PC-3 (cell line): ENCODE measurements around the gene RANGAP1. TPM values are rescaled to one million over a fixed set of nuclear protein-coding genes. Genes with fewer than 3 reads are reported as not detected.

ENCODE experiments used
- ATAC-seq: fragments of 200-7000 bp; cut with Tn5 transposase; 2 replicates; pipeline ENCODE4 v1.9.1; 2020; ENCODE audit warnings: mild to moderate bottlenecking, moderate library complexity
- BruUV-seq: library from RNA; stranded (reverse); fragments of 400-500 nt; replicated peaks from 2 replicates; lab custom pipeline; 2021; lab: Mats Ljungman, UMichigan
- CTCF ChIA-PET: fragments of 300-600 bp; sonication (Branson Sonifier 250); formaldehyde crosslinking; loops from one replicate; lab custom pipeline; 2022; ENCODE audit warnings: antibody characterized with exemption; lab: Charles Lee
- POLR2A ChIA-PET: fragments of 300-600 bp; sonication (Branson Sonifier 250); formaldehyde crosslinking; loops from one replicate; lab custom pipeline; 2022; ENCODE audit warnings: antibody characterized with exemption; ENCODE audit not compliant: unreplicated experiment; lab: Charles Lee
- DNase-seq: peaks from one replicate; pipeline ENCODE4 v3.0.0-alpha.2; 2015
- H2AFZ ChIP-seq: fragments of 300-600 bp; sonication (generic); 2 replicates; pipeline ENCODE4 v1.6.0; 2016; ENCODE audit warnings: antibody characterized with exemption, low read length
- H3F3A ChIP-seq: fragments of 300-600 bp; sonication (generic); one replicate; pipeline ENCODE4 v1.6.0; 2017; ENCODE audit warnings: antibody characterized with exemption, low read length, control low read depth, mild to moderate bottlenecking; ENCODE audit not compliant: unreplicated experiment
- H3K27ac ChIP-seq: fragments of 300-600 bp; sonication (generic); 2 replicates; pipeline ENCODE4 v1.5.1; 2016; ENCODE audit warnings: mild to moderate bottlenecking, low read length
- H3K27me3 ChIP-seq: fragments of 300-600 bp; sonication (generic); 2 replicates; pipeline ENCODE4 v1.6.1; 2016; ENCODE audit warnings: low read length, mixed read lengths
- H3K36me3 ChIP-seq: fragments of 300-600 bp; sonication (generic); 2 replicates; pipeline ENCODE4 v1.6.1; 2016; ENCODE audit warnings: low read depth, mixed run types, low read length, mixed read lengths
- H3K4me1 ChIP-seq: fragments of 300-600 bp; sonication (generic); 2 replicates; pipeline ENCODE4 v1.5.1; 2016; ENCODE audit warnings: low read length; ENCODE audit not compliant: insufficient read depth
- H3K4me2 ChIP-seq: fragments of 300-600 bp; sonication (generic); 2 replicates; pipeline ENCODE4 v1.6.0; 2016; ENCODE audit warnings: low read length
- H3K4me3 ChIP-seq: fragments of 300-600 bp; sonication (generic); 2 replicates; pipeline ENCODE4 v1.5.1; 2016; ENCODE audit warnings: mild to moderate bottlenecking, low read length, mixed read lengths
- H3K79me2 ChIP-seq: fragments of 300-600 bp; sonication (generic); 2 replicates; pipeline ENCODE4 v1.6.1; 2017; ENCODE audit warnings: low read length, mixed read lengths
- H3K9ac ChIP-seq: fragments of 300-600 bp; sonication (generic); 2 replicates; pipeline ENCODE4 v1.6.0; 2016; ENCODE audit warnings: mild to moderate bottlenecking, low read length
- H3K9me2 ChIP-seq: fragments of 300-600 bp; sonication (generic); replicated peaks from 2 replicates; pipeline ENCODE4 v1.6.1; 2016; ENCODE audit warnings: mixed run types, low read length, mixed read lengths
- H3K9me3 ChIP-seq: fragments of 300-600 bp; sonication (generic); 2 replicates; pipeline ENCODE4 v1.6.1; 2016; ENCODE audit warnings: low read length, mixed read lengths
- H4K20me1 ChIP-seq: fragments of 300-600 bp; sonication (generic); 2 replicates; pipeline ENCODE4 v1.6.1; 2016; ENCODE audit warnings: low read length, mixed read lengths
- EZH2 ChIP-seq: fragments of 300-600 bp; sonication (generic); IDR thresholded peaks from one replicate; pipeline ENCODE4 v1.6.1; 2017; ENCODE audit warnings: antibody characterized with exemption, mild to moderate bottlenecking, low read length; ENCODE audit not compliant: unreplicated experiment
- EZH2phosphoT487 ChIP-seq: fragments of 300-600 bp; sonication (generic); IDR thresholded peaks from 2 replicates; pipeline ENCODE4 v1.6.1; 2018; ENCODE audit warnings: mild to moderate bottlenecking, antibody characterized with exemption, low read length, borderline replicate concordance
- intact Hi-C: fragments of 100-400 bp; cut with micrococcal nuclease; formaldehyde crosslinking; loops from 2 replicates; pipeline ENCODE4 v1.9.0; 2023
- total RNA-seq: library from RNA; depleted of rRNA; stranded (reverse); fragments of >200 nt; gene quantifications from 2 replicates; pipeline ENCODE4 v1.2.3, GENCODE V29; 2014
- TF ChIP-seq, protein P1 (sequence below): fragments of 300-600 bp; sonication (generic); conservative IDR thresholded peaks from 2 replicates; pipeline ENCODE4 v1.5.1; 2017; ENCODE audit warnings: antibody characterized with exemption, low read depth, mild to moderate bottlenecking, low read length

RANGAP1 gene
- total RNA-seq, 1 experiment from 2014 or later, result 99.0 TPM

DNA sequence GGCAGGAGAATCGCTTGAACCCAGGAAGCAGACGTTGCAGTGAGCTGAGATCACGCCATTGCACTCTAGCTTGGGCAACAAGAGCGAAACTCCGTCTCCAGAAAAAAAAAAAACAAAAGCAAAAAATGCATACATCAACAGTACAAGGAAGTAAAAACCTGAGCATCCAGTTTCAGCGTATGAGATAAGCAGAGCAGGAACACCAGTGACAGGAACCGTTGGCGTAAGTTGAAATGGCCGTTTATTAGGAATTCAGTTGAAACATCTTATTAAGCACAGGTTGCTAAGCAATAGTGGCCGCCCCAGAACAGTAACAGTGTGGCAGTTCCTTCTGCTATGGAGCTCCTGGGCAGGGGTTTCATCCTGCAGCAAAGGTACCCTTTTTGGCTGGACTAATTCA, 84.8 kb downstream of the RANGAP1 start:
- no peaks in the 10 kb centered on the region for H4K20me1 ChIP-seq
- H3K4me1 ChIP-seq, result peaks cover 3% of the 10 kb centered on the region; the same call in 1 of the 2 replicates
- TF ChIP-seq EZH2 (no peak), EZH2phosphoT487 (no peak)
- TF ChIP-seq, protein P1, sequence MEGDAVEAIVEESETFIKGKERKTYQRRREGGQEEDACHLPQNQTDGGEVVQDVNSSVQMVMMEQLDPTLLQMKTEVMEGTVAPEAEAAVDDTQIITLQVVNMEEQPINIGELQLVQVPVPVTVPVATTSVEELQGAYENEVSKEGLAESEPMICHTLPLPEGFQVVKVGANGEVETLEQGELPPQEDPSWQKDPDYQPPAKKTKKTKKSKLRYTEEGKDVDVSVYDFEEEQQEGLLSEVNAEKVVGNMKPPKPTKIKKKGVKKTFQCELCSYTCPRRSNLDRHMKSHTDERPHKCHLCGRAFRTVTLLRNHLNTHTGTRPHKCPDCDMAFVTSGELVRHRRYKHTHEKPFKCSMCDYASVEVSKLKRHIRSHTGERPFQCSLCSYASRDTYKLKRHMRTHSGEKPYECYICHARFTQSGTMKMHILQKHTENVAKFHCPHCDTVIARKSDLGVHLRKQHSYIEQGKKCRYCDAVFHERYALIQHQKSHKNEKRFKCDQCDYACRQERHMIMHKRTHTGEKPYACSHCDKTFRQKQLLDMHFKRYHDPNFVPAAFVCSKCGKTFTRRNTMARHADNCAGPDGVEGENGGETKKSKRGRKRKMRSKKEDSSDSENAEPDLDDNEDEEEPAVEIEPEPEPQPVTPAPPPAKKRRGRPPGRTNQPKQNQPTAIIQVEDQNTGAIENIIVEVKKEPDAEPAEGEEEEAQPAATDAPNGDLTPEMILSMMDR, result no peak
- BruUV-seq, result no TSS peak
- H2AFZ ChIP-seq, result no peak overlapping the region
- no peaks in the 10 kb centered on the region for H3K36me3 ChIP-seq
- ChIA-PET CTCF (no interaction called here), POLR2A (no interaction called here)
- no peaks in the 10 kb centered on the region for H3F3A ChIP-seq
- H3K4me2 ChIP-seq, result no peak overlapping the region
- H3K9ac ChIP-seq, result no peak overlapping the region
- no peaks in the 10 kb centered on the region for H3K9me2 ChIP-seq
- H3K4me3 ChIP-seq, result no peak overlapping the region
- DNase-seq (no peak), ATAC-seq (no peak)
- no peak overlapping the region for H3K27ac ChIP-seq
- intact Hi-C loops, result no loop called here
- H3K9me3 ChIP-seq, result no peaks in the 10 kb centered on the region
- no peaks in the 10 kb centered on the region for H3K27me3 ChIP-seq
- peaks cover 9% of the 10 kb centered on the region for H3K79me2 ChIP-seq

DNA sequence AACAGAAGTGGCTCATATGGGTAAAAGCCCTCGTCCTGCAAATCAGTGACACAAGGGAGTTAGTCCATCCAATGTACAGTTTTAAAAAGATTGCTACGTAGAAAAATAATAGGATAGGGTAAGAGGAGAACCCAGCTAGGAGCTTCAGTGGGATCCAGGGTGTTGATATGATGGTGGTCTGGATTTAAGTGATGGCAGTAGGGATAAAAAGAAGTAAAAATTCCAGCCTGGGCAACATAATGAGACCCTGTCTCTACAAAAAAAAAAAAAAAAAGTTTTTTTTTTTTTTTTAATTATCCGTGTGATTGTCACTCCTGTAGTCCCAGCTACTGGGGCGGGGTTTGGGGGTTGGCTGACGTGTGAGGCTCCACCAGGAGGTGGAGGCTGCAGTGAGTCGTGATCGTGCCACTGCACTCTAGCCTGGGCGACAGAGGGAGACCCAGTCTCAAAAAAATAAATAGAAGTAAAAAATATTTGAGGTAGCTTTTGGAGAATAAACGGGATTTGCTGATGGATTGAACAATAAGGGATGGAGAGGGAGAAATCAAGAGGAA, 87.9 kb downstream of the RANGAP1 start:
- Histone ChIP-seq H2AFZ (peak overlapping the region; percentile 96), H3K27me3 (no peaks in the 10 kb centered on the region), H3K9me3 (no peaks in the 10 kb centered on the region), H3K4me1 (peaks cover 3% of the 10 kb centered on the region; the same call in 1 of the 2 replicates), H3K4me2 (peak overlapping the region; percentile 99), H3K9me2 (no peaks in the 10 kb centered on the region), H3K79me2 (no peaks in the 10 kb centered on the region), H3F3A (no peaks in the 10 kb centered on the region), H3K9ac (no peak overlapping the region), H3K36me3 (no peaks in the 10 kb centered on the region), H4K20me1 (no peaks in the 10 kb centered on the region), H3K4me3 (peak overlapping the region; percentile 78), H3K27ac (no peak overlapping the region)
- TF ChIP-seq EZH2phosphoT487 (no peak), EZH2 (no peak)
- TF ChIP-seq, protein P1, result no peak
- DNase-seq (peak; percentile 27), ATAC-seq (0 out of 2 replicates have a peak, but pooled peaks have one; percentile 4)
- no TSS peak for BruUV-seq
- CTCF ChIA-PET, result interaction anchor here (0.6 to 1.0 kb wide), 3 partner anchors 41 to 329 kb away, joined by 3 to 17 read pairs (median 16); no protein-coding TSS in a partner anchor
- intact Hi-C loops, result no loop called here
- POLR2A ChIA-PET, result interaction anchor here (0.6 kb wide), 1 partner anchor 183 kb away, joined by 15 read pairs; no protein-coding TSS in a partner anchor
